Measurements from ENCODE around the gene GABBR2.

GABBR2 gene

GRCh38 chr9:98300611-98301010, 408.1 kb downstream of the GABBR2 start:
- no peak overlapping the region for H3K4me3 ChIP-seq (ENCODE audit: low read length)
- TF ChIP-seq CTCF (conservative IDR thresholded peaks at IDR 0.05; ENCODE audit: low read length): no peak; the same call in 1 of the 2 replicates
- DNase-seq (ENCODE audit: low read depth): no peak

- no peak for DNase-seq (ENCODE audit: low read depth)
- no peak for TF ChIP-seq CTCF (conservative IDR thresholded peaks at IDR 0.05; ENCODE audit: low read length)
- H3K4me3 ChIP-seq (ENCODE audit: low read length): no peak overlapping the region
These were observed 410.3 kb downstream of the GABBR2 start for GRCh38 chr9:98298476-98298875.

GRCh38 chr9:98295824-98296223, 412.9 kb downstream of the GABBR2 start:
- DNase-seq (ENCODE audit: low read depth): no peak
- TF ChIP-seq CTCF (conservative IDR thresholded peaks at IDR 0.05; ENCODE audit: low read length): no peak

GRCh38 chr9:98291820-98292219, 416.9 kb downstream of the GABBR2 start:
- H3K4me3 ChIP-seq (ENCODE audit: low read length): no peak overlapping the region
- no peak for DNase-seq (ENCODE audit: low read depth)
- no peak for TF ChIP-seq CTCF (conservative IDR thresholded peaks at IDR 0.05; ENCODE audit: low read length)

More at GRCh38 chr9:98295824-98296223, 412.9 kb downstream of the GABBR2 start:
- no peak overlapping the region for H3K4me3 ChIP-seq (ENCODE audit: low read length)

GRCh38 chr9:98290411-98290810, 418.3 kb downstream of the GABBR2 start:
- H3K4me3 ChIP-seq (ENCODE audit: low read length): no peak overlapping the region
- no peak for DNase-seq (ENCODE audit: low read depth)
- no peak for TF ChIP-seq CTCF (conservative IDR thresholded peaks at IDR 0.05; ENCODE audit: low read length)

- no peak for DNase-seq (ENCODE audit: low read depth)
- H3K4me3 ChIP-seq (ENCODE audit: low read length): no peak overlapping the region
- TF ChIP-seq CTCF (conservative IDR thresholded peaks at IDR 0.05; ENCODE audit: low read length): no peak
These were observed 419.0 kb downstream of the GABBR2 start for GRCh38 chr9:98289614-98290201.

- no peak overlapping the region for H3K4me3 ChIP-seq (ENCODE audit: low read length)
- no peak for DNase-seq (ENCODE audit: low read depth)
- TF ChIP-seq CTCF (conservative IDR thresholded peaks at IDR 0.05; ENCODE audit: low read length): no peak
These were observed 419.9 kb downstream of the GABBR2 start for GRCh38 chr9:98288881-98289280.

All from AG10803 (cell line).